ENCODE data around the gene RXRA.

GRCh38 chr9:134296301-134297082 lies 29.8 kb upstream of the RXRA start:
- TF ChIP-seq, protein P1, sequence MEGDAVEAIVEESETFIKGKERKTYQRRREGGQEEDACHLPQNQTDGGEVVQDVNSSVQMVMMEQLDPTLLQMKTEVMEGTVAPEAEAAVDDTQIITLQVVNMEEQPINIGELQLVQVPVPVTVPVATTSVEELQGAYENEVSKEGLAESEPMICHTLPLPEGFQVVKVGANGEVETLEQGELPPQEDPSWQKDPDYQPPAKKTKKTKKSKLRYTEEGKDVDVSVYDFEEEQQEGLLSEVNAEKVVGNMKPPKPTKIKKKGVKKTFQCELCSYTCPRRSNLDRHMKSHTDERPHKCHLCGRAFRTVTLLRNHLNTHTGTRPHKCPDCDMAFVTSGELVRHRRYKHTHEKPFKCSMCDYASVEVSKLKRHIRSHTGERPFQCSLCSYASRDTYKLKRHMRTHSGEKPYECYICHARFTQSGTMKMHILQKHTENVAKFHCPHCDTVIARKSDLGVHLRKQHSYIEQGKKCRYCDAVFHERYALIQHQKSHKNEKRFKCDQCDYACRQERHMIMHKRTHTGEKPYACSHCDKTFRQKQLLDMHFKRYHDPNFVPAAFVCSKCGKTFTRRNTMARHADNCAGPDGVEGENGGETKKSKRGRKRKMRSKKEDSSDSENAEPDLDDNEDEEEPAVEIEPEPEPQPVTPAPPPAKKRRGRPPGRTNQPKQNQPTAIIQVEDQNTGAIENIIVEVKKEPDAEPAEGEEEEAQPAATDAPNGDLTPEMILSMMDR (IDR thresholded peaks at IDR 0.05; ENCODE audit: insufficient read depth, low read depth, low read length), result no peak
- no peak for TF ChIP-seq EZH2 (IDR thresholded peaks at IDR 0.05; ENCODE audit: insufficient read depth, low read length)

All from astrocyte (in vitro differentiated cells and primary cell).